Chondrocyte (in vitro differentiated cells): ENCODE data around the gene SUN5. TPM values are rescaled to one million over a fixed set of nuclear protein-coding genes. Genes with fewer than 3 reads are reported as not detected.

Experiments used
- DNase-seq: peaks from one replicate; pipeline ENCODE4 v3.0.0; 2021; ENCODE audit warnings: mixed read lengths, low spot score
- H3K27ac Mint-ChIP-seq: one replicate; pipeline ENCODE4 v1.8.0; 2021; ENCODE audit warnings: mild to moderate bottlenecking, moderate library complexity, mixed read lengths; ENCODE audit not compliant: unreplicated experiment
- H3K27me3 Mint-ChIP-seq: 2 replicates; pipeline ENCODE4 v1.8.0; 2021; ENCODE audit warnings: low read depth, mixed read lengths
- H3K36me3 Mint-ChIP-seq: 2 replicates; pipeline ENCODE4 v1.8.0; 2021; ENCODE audit warnings: low read depth, mixed read lengths
- H3K4me1 Mint-ChIP-seq: 2 replicates; pipeline ENCODE4 v1.8.0; 2021; ENCODE audit warnings: low read depth, mild to moderate bottlenecking, mixed read lengths
- H3K4me3 Mint-ChIP-seq: one replicate; pipeline ENCODE4 v1.8.0; 2021; ENCODE audit warnings: mild to moderate bottlenecking, moderate library complexity, mixed read lengths; ENCODE audit not compliant: unreplicated experiment
- H3K9me3 Mint-ChIP-seq: 2 replicates; pipeline ENCODE4 v1.8.0; 2021; ENCODE audit warnings: low read depth, mixed read lengths
- total RNA-seq: library from RNA; stranded (reverse); gene quantifications from 3 replicates; pipeline ENCODE4 v1.2.1, GENCODE V29; 2021
- TF ChIP-seq, protein P1 (sequence below): fragments of 200-600 bp; sonication (generic); IDR thresholded peaks from 2 replicates; pipeline ENCODE4 v1.5.0; 2021; ENCODE audit warnings: antibody characterized with exemption, mild to moderate bottlenecking, moderate library complexity

The SUN5 gene
- total RNA-seq, 1 donor from 2014 or later = not detected

DNA sequence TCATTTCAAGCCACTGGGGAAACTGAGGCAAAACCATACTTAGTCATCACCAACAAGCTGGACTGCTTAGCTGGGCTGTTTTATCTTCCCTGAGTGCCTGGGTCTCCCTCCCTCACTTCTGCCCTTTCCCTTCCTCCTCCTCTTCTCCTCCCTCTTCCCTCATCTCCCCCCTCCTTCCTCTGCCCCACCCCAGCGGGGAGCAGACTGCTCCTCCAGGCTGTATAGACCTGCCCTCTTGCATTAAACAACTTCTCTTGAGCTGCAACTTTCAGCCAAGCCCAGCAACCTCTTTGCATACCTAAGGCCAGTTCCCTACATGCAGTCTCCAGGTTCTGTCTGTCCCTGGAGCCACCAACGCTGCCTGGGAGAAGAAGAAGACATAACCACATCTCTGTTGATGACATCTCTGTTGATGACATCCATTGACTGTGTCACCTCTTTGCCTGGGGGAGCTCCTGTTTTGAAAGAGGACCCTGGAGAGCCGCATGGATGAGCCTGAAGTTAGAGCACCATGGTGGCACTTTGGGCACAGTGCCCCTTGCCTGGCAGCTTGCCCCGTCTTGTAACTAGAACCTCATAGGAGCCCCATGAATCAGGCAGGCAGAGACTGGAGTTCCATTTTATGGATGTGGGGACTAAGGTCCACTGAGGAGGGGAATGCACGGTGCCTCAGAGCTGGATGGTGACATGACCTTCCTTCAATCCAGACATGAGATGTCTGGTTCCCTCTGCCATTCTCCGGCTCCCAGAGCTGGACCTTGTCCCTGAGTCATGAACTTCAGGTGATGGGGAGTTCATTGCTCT is 19.4 kb upstream of the SUN5 start:
- Mint-ChIP-seq H3K27me3 (peaks cover 34% of the 10 kb centered on the region), H3K4me1 (no peaks in the 10 kb centered on the region), H3K9me3 (no peaks in the 10 kb centered on the region), H3K27ac (no peak overlapping the region), H3K4me3 (no peak overlapping the region), H3K36me3 (no peaks in the 10 kb centered on the region)
- DNase-seq = no peak
- TF ChIP-seq, protein P1, sequence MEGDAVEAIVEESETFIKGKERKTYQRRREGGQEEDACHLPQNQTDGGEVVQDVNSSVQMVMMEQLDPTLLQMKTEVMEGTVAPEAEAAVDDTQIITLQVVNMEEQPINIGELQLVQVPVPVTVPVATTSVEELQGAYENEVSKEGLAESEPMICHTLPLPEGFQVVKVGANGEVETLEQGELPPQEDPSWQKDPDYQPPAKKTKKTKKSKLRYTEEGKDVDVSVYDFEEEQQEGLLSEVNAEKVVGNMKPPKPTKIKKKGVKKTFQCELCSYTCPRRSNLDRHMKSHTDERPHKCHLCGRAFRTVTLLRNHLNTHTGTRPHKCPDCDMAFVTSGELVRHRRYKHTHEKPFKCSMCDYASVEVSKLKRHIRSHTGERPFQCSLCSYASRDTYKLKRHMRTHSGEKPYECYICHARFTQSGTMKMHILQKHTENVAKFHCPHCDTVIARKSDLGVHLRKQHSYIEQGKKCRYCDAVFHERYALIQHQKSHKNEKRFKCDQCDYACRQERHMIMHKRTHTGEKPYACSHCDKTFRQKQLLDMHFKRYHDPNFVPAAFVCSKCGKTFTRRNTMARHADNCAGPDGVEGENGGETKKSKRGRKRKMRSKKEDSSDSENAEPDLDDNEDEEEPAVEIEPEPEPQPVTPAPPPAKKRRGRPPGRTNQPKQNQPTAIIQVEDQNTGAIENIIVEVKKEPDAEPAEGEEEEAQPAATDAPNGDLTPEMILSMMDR = no peak

DNA sequence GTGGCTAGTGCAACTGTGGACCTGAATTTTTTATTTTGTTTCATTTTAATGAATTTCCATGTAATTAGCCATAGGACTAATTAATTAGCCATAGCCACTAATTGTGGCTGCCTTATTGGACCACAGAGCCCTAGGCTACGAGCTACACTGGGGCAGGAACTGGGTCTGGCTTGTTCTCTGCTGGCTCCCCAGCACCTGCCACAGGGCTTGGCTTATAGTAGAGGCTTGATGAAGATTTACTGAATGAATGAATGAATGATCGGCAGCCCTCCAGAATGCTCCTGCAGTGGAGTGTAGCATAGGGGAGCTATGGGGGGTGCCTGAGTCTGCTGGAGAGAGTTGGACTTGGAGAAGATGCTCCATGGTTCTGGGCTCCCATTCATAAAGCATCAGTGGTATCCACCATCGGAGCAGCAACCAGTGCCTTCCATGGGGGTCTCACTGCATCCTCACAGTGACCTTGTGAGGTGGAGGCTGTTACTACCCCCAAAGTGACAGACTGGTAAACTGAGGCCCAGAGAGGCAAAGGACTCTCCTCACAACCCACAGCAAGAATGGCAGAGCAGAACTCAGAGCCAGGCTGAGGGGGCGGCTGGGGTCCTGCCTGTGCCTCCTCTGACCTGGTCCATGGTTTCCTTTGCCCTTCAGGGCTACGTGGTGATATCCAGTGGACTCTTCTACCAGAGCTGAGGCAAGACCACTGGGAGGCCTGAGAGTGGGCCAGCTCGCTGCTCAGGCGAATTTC is 18.6 kb upstream of the SUN5 start:
- TF ChIP-seq, protein P1 = no peak
- H3K27ac Mint-ChIP-seq = no peak overlapping the region
- DNase-seq = no peak
- peaks cover 37% of the 10 kb centered on the region for H3K27me3 Mint-ChIP-seq
- no peaks in the 10 kb centered on the region for H3K9me3 Mint-ChIP-seq
- H3K4me3 Mint-ChIP-seq = no peak overlapping the region
- H3K4me1 Mint-ChIP-seq = no peaks in the 10 kb centered on the region
- no peaks in the 10 kb centered on the region for H3K36me3 Mint-ChIP-seq

DNA sequence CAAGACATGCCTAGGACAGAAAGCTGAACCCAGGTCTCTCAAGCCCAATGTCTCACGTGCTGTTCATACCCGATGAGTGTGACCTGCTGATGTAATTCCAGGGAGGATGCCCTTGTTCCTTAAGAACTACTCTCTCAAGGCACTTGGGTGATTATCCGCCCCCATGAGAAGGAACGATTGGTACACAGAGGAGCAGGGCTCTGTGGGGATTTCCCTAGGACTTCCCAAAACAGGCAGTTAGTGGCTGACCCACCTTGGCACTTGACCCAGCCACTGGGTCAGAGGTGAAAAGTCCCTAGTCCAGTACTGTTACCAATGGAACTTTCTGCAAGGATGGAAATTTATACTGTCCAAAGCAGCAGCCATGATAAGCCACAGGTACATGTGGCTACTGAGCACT is 18.1 kb upstream of the SUN5 start:
- no peak overlapping the region for H3K4me3 Mint-ChIP-seq
- no peaks in the 10 kb centered on the region for H3K4me1 Mint-ChIP-seq
- H3K9me3 Mint-ChIP-seq = no peaks in the 10 kb centered on the region
- H3K27me3 Mint-ChIP-seq = peaks cover 43% of the 10 kb centered on the region
- H3K27ac Mint-ChIP-seq = no peak overlapping the region
- no peaks in the 10 kb centered on the region for H3K36me3 Mint-ChIP-seq
- no peak for DNase-seq
- TF ChIP-seq, protein P1 = no peak

DNA sequence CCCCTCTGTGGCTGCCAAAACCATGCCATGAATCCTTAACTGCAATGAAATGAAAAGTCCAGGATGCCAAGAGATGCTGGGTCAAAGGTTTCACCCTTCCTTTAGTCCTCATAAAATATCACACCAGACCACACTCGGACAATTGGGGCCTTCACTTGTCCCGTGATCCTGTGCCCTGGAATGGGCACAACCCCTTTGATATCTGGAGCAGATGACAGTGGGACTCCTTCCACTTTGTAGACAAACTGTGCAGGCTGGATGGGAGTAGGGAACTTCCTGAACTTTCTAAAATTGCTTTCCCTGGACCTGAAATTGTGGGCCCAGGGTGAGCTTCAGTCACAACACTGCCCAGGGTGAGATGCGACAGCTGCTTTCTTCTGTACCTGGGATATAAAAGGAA is 17.6 kb upstream of the SUN5 start:
- Mint-ChIP-seq H3K9me3 (no peaks in the 10 kb centered on the region), H3K4me3 (no peak overlapping the region), H3K4me1 (no peaks in the 10 kb centered on the region), H3K36me3 (no peaks in the 10 kb centered on the region), H3K27me3 (peaks cover 44% of the 10 kb centered on the region), H3K27ac (no peak overlapping the region)
- TF ChIP-seq, protein P1 = no peak
- no peak for DNase-seq

DNA sequence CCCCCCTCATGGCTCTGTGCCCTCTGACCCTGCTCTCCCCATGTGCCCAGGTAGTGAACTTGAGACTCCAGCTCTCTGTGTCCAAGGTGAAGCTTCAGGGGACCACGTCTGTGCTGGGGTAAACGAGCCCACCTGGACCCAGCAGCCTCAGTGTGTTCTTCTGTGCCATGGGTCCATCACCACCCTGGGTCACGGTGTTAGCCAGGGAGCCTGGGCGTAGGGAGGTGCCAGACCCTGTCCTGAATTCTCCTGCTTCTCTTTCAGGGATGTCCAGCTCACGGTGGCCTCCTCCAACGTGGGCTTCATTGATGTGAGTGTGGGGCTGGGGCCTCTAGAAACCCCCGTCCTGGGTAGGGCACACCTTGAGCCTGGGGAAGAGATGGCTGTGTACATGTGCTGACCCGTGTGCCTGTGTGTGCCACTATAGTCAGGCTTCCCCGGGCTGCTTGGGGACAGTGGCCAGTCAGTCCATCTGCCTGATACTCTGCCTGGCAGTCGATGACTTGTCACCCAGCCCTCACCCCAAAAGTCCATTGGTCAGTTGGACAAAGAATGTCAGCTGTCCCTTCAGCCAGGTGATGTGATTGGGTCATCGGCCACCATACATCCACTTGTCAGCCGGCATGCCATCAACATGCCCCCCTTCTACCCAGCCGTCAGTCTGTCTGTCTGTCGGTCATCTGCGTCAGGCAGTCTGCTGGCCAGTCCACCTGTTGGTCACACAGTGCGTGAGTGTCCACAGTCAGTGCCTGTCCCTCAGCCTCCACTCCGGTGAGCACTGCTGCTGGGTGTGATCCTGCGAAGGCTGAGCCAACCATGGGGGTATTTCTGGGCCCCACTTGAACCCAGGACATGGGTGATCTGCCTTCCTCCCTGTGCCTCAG is 16.3 kb upstream of the SUN5 start:
- no peaks in the 10 kb centered on the region for H3K4me1 Mint-ChIP-seq
- peaks cover 52% of the 10 kb centered on the region for H3K27me3 Mint-ChIP-seq
- H3K27ac Mint-ChIP-seq = no peak overlapping the region
- peak; percentile 56 for DNase-seq
- TF ChIP-seq, protein P1 = no peak
- H3K9me3 Mint-ChIP-seq = no peaks in the 10 kb centered on the region
- no peaks in the 10 kb centered on the region for H3K36me3 Mint-ChIP-seq
- no peak overlapping the region for H3K4me3 Mint-ChIP-seq
